ENCODE results near the gene NOC3L.

DNA sequence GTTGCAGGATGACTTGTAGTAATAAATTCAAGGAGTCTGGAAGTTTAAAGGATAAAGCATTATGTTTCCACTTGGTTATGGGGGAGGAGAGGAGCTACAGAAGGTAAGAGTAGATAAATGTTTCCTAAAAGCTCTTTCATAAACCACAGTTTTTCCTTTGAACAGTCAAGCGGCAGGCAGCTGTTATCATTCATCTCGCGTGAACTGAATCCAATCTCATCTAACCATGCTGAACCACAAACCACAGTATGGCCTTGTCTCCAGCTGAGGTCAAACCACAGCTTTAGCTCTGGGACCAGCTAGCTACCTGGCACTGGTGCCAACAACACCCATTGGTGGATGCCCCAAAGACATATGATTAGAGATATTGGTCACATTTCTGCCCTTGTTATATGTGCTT is 63.3 kb downstream of the NOC3L start:
- TF ChIP-seq, protein P1, sequence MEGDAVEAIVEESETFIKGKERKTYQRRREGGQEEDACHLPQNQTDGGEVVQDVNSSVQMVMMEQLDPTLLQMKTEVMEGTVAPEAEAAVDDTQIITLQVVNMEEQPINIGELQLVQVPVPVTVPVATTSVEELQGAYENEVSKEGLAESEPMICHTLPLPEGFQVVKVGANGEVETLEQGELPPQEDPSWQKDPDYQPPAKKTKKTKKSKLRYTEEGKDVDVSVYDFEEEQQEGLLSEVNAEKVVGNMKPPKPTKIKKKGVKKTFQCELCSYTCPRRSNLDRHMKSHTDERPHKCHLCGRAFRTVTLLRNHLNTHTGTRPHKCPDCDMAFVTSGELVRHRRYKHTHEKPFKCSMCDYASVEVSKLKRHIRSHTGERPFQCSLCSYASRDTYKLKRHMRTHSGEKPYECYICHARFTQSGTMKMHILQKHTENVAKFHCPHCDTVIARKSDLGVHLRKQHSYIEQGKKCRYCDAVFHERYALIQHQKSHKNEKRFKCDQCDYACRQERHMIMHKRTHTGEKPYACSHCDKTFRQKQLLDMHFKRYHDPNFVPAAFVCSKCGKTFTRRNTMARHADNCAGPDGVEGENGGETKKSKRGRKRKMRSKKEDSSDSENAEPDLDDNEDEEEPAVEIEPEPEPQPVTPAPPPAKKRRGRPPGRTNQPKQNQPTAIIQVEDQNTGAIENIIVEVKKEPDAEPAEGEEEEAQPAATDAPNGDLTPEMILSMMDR (IDR thresholded peaks at IDR 0.05; ENCODE audit: insufficient read depth, low read length, poor library complexity, severe bottlenecking), result no peak
- no peak for TF ChIP-seq EZH2phosphoT487 (conservative IDR thresholded peaks at IDR 0.05; ENCODE audit: low read length)

Measured in SU-DHL-6 (cell line).